Measurements from ENCODE around the gene PGA3. TPM values are rescaled to one million over a fixed set of nuclear protein-coding genes. Genes with fewer than 3 reads are reported as not detected.

Gene PGA3
- polyA plus RNA-seq, 3 donors: 1.4 to 4.1 (median 1.9) TPM

DNA sequence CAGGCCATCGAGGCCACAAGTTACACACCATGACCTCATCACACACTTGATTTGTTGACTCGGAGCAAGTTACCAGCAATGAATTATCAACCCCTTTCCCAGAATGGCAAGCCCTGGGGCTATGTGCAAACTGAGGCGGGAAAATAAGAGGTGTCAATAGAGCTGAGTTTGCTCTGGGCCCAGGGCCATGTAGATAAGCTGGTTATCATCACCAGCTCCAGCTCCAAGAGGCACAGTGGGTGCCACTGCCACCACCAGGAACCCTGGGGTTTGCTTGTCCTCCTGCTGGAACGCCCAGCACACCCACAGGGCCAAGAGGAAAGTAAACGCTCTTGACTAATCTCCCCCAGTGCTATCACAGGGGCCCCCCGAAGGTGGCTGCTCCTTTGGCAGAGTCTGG is 29.0 kb upstream of the PGA3 start:
- intact Hi-C loops (cut with micrococcal nuclease): no loop called here

DNA sequence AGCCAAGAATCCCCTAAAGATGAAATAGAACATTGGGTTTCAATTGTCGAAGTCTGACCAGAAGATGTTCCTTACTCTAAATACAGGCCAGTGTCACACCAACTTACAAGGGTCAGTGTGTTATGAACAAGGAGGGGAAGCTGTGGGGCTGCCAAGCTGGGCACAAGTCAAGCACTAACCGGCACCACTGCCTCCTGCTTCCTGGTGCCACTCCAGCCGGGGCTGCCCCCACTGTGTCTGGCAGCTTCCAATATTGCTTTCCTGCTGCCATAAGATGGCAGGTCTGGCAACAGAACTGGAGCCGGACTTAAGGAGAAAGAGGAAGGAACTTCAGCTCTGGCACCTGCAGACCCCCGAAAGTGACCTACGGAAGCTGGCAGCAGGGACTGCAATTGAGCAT is 28.4 kb upstream of the PGA3 start:
- no peaks in the 10 kb centered on the region for H3K79me2 ChIP-seq (ENCODE audit: insufficient read depth, low read length)
- H3K4me3 Mint-ChIP-seq: no peak overlapping the region
- no peaks in the 10 kb centered on the region for H3K27me3 ChIP-seq (ENCODE audit: control insufficient read depth in 2 of 2, insufficient read depth in 2 of 2, low read length in 2 of 2)
- DNase-seq: no peak
- H4K20me1 ChIP-seq (ENCODE audit: insufficient read depth, low read length): no peaks in the 10 kb centered on the region
- H3K9me3 ChIP-seq (replicated peaks in 1 of 2; ENCODE audit: control insufficient read depth in 1 of 2, insufficient read depth in 1 of 2, low read length in 2 of 2): peaks cover 0 to 9% of the 10 kb centered on the region in 2 donors
- 34% methylated on average over 3 of the region's 6 CpGs for WGBS (ENCODE audit: insufficient coverage)
- no peaks in the 10 kb centered on the region for H3K36me3 ChIP-seq (replicated peaks in 1 of 2; ENCODE audit: control insufficient read depth in 1 of 2, insufficient read depth in 2 of 2, low read length in 2 of 2)
- H3K27ac ChIP-seq (ENCODE audit: low read depth in 1 of 2, low read length in 2 of 2): no peak overlapping the region
- H3K36me3 Mint-ChIP-seq: peaks cover 7% of the 10 kb centered on the region in 2 donors
- TF ChIP-seq, protein P1, sequence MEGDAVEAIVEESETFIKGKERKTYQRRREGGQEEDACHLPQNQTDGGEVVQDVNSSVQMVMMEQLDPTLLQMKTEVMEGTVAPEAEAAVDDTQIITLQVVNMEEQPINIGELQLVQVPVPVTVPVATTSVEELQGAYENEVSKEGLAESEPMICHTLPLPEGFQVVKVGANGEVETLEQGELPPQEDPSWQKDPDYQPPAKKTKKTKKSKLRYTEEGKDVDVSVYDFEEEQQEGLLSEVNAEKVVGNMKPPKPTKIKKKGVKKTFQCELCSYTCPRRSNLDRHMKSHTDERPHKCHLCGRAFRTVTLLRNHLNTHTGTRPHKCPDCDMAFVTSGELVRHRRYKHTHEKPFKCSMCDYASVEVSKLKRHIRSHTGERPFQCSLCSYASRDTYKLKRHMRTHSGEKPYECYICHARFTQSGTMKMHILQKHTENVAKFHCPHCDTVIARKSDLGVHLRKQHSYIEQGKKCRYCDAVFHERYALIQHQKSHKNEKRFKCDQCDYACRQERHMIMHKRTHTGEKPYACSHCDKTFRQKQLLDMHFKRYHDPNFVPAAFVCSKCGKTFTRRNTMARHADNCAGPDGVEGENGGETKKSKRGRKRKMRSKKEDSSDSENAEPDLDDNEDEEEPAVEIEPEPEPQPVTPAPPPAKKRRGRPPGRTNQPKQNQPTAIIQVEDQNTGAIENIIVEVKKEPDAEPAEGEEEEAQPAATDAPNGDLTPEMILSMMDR (IDR thresholded peaks at IDR 0.05): no peak
- no peak overlapping the region for H3K4me2 ChIP-seq (replicated peaks; ENCODE audit: extremely low read depth, low read length, poor library complexity, severe bottlenecking)
- intact Hi-C loops (cut with micrococcal nuclease): no loop called here
- peaks cover 4 to 12% (median 8%) of the 10 kb centered on the region in 7 donors for H3K9me3 Mint-ChIP-seq
- no peak overlapping the region for H3K4me3 ChIP-seq (replicated peaks in 1 of 3; ENCODE audit: low read depth in 2 of 3, low read length in 3 of 3)
- H2AFZ ChIP-seq (ENCODE audit: insufficient read depth, low read depth, low read length, poor library complexity, severe bottlenecking): no peak overlapping the region
- H3K27ac Mint-ChIP-seq: no peak overlapping the region
- H3K27me3 Mint-ChIP-seq (ENCODE audit: low read depth in 3 of 3): peaks cover 0 to 4% (median 0%) of the 10 kb centered on the region in 3 donors
- H3K9ac ChIP-seq (ENCODE audit: insufficient read depth, low read length, poor library complexity, severe bottlenecking): no peak overlapping the region
- peaks cover 22% of the 10 kb centered on the region for H3K4me1 Mint-ChIP-seq
- peaks cover 25 to 29% of the 10 kb centered on the region in 2 donors for H3K4me1 ChIP-seq (ENCODE audit: control insufficient read depth in 1 of 2, insufficient read depth in 2 of 2, low read length in 2 of 2)

More for the DNA sequence above, 29.0 kb upstream of the PGA3 start:
- Histone ChIP-seq H4K20me1 (ENCODE audit: insufficient read depth, low read length) (no peaks in the 10 kb centered on the region), H2AFZ (ENCODE audit: insufficient read depth, low read depth, low read length, poor library complexity, severe bottlenecking) (no peak overlapping the region), H3K4me3 (replicated peaks in 1 of 3; ENCODE audit: low read depth in 2 of 3, low read length in 3 of 3) (no peak overlapping the region), H3K9ac (ENCODE audit: insufficient read depth, low read length, poor library complexity, severe bottlenecking) (no peak overlapping the region), H3K27me3 (ENCODE audit: control insufficient read depth in 2 of 2, insufficient read depth in 2 of 2, low read length in 2 of 2) (no peaks in the 10 kb centered on the region), H3K27ac (ENCODE audit: low read depth in 1 of 2, low read length in 2 of 2) (no peak overlapping the region), H3K4me2 (replicated peaks; ENCODE audit: extremely low read depth, low read length, poor library complexity, severe bottlenecking) (no peak overlapping the region), H3K9me3 (replicated peaks in 1 of 2; ENCODE audit: control insufficient read depth in 1 of 2, insufficient read depth in 1 of 2, low read length in 2 of 2) (peaks cover 0 to 15% of the 10 kb centered on the region in 2 donors), H3K36me3 (replicated peaks in 1 of 2; ENCODE audit: control insufficient read depth in 1 of 2, insufficient read depth in 2 of 2, low read length in 2 of 2) (no peaks in the 10 kb centered on the region), H3K4me1 (ENCODE audit: control insufficient read depth in 1 of 2, insufficient read depth in 2 of 2, low read length in 2 of 2) (peaks cover 29% of the 10 kb centered on the region in 2 donors), H3K79me2 (ENCODE audit: insufficient read depth, low read length) (no peaks in the 10 kb centered on the region)
- Mint-ChIP-seq H3K4me3 (no peak overlapping the region), H3K27me3 (ENCODE audit: low read depth in 3 of 3) (peaks cover 0 to 4% (median 3%) of the 10 kb centered on the region in 3 donors), H3K4me1 (peaks cover 24% of the 10 kb centered on the region), H3K9me3 (peaks cover 4 to 17% (median 11%) of the 10 kb centered on the region in 7 donors), H3K36me3 (peaks cover 7% of the 10 kb centered on the region in 2 donors), H3K27ac (no peak overlapping the region)
- 94% methylated on average over 2 of the region's 6 CpGs for WGBS (ENCODE audit: insufficient coverage)
- TF ChIP-seq, protein P1 (IDR thresholded peaks at IDR 0.05): no peak
- DNase-seq: no peak

Data from CD14-positive monocyte (primary cell).